Hematopoietic multipotent progenitor cell treated with erythropoietin and hydrocortisone succinate and interleukin-3 and kit ligand, for 17 days (in vitro differentiated cells): ENCODE data around the gene FUT3.
"Not testable (repeated sequence)": the region's sequence is repeated elsewhere in the genome, so short reads cannot be mapped to it uniquely, and the experiment has no call there.

ENCODE experiments used
- DNase-seq: peaks from one replicate; pipeline ENCODE4 v3.0.0-alpha.2; 2015; ENCODE audit warnings: low spot score

FUT3 gene

DNA sequence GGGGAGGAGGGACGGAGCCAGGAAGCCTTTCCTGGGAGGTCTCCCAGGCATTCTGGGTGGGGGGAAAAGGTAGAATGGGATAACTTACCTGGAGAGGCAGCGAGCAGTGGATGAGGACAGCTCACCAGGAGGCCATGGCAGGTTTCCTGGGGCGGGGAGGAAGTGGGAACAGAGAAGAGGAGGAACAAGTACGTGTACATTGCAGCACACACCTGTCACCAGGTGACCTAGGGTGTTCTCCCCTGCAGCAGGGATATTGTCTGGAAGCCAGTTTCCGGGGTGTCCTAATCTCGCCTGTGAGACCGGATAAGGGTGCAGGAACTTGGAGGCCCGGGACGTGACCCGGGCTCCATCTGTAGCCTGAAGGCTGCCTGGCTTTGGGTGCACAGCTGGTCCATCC is at the start of gene FUT3:
TSS of gene FUT3 (minus strand) at position 148 of the 400 bp plus-strand sequence.
- DNase-seq = no peak

DNA sequence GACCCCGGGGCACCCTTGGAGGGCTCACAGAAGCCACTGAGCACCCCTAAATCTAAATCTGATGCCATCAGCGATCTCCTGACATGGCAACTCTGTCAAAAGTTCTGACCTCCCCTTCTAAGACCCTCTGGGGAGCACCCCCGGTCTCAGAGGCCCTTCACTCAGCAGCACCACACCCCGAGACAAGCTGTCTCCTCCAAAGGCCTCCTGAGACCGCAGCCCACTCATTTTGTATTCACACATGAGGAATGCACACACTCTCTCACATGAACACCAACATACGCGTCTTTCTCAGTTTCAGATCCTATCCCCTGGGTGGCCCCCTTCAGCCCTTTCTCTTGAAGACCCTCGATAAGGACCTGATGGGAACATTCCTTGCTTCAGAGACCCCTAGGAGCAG is 49.7 kb upstream of the FUT3 start:
- DNase-seq = no peak

GRCh38 chr19:5899728-5900526 is 48.7 kb upstream of the FUT3 start:
- DNase-seq = no peak

GRCh38 chr19:5897189-5897969 is 46.1 kb upstream of the FUT3 start:
- DNase-seq = no peak

DNA sequence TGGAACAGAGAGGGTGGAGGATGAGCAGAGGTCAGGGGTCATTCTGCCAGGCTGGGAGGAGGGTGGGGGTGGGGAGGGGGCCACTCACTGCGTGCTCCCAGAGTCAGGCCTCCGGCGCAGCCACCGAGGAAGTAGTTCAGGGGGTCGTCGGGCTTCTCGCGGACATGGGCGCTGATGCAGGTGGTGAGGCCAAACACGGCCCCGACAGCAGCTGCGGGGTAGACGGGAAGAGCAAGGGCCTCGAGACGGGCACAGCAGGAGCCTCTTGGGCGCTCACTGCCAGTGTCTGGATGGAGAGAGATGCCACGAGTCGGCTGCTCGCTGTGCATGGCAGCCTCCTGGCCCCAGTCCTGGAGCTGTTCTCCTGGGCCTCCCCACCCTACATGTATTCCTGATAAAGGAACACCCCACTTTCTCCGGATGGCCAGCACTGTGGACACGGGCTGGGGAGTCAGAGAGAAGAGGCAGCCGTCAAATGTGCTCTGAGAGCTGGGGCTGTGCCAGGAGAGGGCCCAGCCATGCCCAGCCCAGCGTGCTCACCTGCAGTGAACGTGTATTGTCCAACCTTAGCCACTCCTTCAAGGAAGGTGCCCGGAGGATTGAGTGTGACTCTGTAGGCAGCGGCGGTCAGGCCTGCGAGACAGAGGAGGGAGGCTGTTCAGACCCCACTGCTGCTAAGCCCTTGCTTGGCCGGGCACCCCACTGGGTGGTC is 45.3 kb upstream of the FUT3 start:
- DNase-seq = no peak

DNA sequence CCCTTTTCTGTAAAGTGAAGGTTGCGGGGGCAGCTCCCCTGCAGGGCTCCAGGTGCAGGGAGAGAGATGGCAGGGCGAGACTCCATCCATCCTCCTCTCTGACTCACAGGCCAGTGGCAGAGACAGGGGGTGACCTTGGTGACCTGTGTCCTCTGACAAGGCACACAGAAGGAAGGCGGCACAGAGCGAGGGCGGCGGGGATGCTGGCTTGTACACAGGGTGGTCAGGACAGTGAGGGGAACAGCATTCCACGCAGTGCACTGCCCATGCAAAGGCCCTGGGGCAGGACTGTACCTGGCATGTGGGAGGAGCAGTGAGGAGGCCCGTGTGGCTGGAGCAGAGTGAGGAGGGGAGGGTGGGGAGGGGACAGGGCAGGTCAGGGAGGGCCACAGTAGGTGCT is 44.6 kb upstream of the FUT3 start:
- DNase-seq = no peak

DNA sequence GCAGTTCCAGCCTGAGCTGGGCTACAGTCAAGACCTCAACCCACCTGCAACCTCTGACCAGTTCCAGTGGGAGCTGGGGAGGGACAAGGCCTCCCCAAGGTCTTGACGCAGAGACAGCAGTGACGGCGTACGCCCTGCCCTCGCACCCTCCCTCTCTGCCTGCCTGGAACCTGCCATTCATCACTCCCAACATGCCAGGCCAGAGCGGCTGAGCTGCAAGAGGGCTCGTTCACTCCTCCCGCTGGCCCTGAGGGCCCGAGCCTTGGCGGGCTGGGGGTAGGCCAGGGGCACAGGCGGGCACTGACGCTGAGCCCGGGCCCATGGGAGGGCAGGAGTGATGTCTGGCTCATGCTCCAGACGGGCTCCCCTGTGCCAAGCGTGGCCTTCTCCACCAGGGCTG is 44.2 kb upstream of the FUT3 start:
- DNase-seq = no peak

- DNase-seq = peak; percentile 24
Observed at GRCh38 chr19:5894704-5895349, 43.6 kb upstream of the FUT3 start.

GRCh38 chr19:5893907-5894703 is 42.9 kb upstream of the FUT3 start:
- peak; percentile 79 for DNase-seq

DNA sequence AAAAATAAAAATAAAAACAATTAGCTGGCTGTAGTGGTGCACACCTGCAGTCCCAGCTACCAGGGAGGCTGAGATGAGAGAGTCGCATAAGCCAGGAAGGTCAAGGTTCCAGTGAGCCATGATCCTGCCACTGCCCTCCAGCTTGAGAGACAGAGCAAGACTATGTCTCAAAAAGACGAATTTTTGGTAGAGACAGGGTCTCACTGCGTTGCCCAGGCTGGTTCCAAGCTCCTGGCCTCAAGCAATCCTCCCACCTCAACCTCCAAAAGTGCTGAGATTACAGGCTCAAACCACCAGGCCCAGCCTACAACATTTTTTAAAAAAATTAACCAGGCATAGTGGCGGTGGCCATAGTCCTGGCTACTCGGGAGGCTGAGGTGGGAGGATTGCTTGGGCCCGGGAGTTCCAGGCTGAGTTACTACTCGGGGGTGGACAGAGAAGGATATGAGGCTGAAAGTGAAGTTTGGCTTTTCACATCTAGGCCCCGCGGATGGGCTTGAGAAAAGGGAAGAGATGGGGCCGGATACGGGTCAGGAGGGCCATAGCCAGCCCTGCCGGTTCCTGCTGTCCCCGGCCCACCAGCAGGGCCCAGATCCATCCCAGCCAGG is 42.2 kb upstream of the FUT3 start:
- DNase-seq = no peak

- no peak for DNase-seq
Observed at GRCh38 chr19:5892772-5893275, 41.6 kb upstream of the FUT3 start.

DNA sequence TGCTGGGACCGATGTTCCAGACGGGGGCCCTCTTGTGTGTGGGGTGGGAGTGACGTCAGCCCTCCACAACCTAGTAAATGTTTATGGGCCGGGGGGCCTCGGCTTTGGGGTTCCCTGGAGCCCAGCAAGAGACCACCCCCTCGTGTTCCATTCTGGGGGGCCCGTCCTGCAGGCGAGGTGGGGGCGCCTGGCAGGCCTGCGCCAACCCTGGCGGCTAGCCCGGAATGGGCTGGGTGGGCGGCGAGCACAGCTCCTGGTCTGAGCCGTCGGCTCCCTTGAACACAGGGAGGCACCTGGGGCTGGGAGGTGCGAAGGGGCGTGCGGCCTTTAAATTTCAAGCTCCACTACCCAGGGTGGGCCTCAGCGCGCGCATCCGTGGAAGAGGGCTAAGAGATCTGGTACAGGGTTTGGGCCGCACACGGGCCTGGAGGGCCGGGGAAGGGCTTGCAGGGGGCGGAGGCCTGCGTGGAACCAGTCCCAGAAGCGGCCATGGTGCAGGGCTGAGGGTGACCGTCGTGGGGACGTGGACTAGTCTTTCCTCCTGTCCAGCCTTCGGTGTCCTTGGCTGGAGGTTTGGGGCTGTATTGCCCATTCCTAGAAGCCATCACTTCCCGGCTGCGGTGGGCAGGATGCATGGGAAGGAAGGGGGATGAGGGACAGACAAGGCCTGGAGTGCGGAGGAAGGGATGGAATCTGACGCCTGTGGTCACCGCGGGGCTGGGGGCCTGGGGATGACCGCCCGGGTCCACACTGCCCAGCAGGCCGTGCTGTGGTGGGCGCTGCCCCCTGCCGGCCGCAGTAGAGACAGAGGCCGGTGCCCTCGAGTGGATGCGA is 40.9 kb upstream of the FUT3 start:
- peak; percentile 32 for DNase-seq

GRCh38 chr19:5891572-5891937 is 40.3 kb upstream of the FUT3 start:
- DNase-seq = no peak

GRCh38 chr19:5890099-5890498 is 38.9 kb upstream of the FUT3 start:
- no peak for DNase-seq

- DNase-seq = no peak
Observed at GRCh38 chr19:5889288-5889971, 38.2 kb upstream of the FUT3 start.

DNA sequence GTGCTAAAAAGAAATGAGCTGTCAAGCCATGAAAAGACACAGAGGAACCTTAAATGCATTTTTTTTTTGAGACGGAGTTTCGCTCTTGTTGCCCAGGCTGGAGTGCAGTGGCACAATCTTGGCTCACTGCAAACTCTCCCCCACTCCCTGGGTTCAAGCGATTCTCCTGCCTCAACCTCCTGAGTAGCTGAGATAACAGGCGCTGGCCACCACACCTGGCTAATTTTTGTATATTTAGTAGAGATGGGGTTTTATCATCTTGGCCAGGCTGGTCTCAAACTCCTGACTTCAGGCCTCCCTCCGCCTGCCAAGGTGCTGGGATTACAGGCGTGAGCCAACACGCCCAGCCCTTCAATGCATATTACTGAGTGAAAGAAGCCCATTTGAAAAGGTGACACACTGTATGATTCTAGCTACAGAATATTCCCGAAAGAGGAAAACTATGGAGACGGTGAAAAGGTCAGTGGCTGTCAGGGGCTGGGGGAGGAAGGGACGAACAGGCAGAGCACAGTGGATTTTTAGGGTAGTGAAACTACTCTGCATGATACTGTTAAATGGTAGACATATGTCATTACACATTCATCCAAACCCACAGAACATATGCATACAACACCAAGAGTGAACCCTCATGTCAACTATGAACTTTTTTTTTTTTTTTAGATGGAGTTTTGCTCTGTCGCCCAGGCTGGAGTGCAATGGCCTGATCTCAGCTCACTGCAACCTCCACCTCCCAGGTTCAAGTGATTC is 33.0 kb upstream of the FUT3 start:
- DNase-seq = not testable (repeated sequence)

DNA sequence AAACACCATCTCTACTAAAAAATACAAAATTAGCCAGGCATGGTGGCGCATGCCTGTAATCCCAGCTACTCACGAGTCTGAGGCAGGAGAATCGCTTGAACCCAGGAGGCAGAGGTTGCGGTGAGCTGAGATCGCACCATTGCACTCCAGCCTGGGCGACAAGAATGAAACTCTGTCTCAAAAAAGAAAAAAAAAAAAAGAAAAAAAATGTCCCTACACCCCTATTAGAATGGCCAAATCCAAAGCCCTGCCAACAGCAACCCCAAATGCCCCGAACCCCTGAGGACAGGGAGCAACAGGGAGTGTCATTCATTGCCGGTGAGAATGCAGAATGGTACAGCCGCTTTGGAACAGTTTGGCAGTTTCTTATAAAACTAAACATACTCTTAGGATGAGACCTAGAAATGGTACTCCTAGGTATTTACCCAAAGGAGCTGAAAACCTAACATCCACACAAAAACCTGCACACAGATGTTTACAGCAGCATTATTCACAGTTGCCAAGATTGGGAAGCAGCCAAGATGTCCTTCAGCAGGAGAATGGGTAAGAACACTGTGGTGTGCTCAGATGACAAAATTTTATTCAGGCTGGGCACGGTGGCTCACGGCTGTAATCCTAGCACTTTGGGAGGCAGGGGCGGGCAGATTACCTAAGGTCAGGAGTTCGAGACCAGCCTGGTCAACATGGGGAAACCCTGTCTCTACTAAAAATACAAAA is 32.1 kb upstream of the FUT3 start:
- not testable (repeated sequence) for DNase-seq

DNA sequence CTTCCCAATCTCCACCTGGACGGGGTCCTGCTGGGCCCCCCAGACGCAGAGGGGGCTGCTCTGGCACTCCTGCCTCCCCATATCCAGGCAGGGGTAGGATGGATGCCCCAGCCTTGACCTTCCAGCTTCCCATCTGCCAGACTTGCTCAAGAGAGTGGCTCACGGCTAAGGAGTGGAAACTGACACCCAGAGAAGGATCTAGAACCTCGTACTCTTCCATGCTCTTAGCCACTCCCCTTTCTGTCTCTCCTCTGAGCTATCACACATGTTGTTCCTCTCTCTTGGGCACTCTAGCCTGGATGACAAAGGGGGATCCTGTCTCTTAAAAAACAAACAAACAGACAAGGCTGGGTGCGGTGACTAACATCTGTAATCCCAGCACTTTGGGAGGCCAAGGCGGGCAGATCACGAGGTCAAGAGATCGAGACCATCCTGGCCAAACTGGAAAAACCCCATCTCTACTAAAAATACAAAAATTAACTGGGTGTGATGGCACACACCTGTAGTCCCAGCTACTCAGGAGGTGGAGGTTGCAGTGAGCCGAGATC is 31.2 kb upstream of the FUT3 start:
- DNase-seq = no peak
